ENCODE results near the gene IGSF22.

Gene IGSF22

DNA sequence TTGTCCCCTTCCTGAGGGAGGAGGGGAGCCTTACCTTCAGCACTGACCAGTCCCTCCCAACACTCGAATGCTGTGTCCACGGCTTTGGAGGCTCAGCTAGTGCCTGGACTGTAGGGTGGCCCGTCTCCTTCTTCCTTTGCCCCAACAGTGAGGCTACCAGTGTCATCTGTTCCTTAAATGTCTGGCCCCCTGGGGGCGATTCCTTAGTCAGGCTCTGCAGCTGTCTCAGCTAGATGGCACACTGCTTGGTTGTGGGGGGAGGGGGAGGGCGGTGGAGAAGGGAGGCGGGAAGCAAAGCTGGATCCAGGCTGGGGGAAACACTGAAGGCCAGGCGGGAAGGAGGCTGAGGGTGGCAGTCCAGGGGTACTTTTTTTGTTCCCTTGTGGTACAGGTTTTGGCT is at the start of gene IGSF22:
TSS of gene IGSF22 (minus strand) at position 149 of the 400 bp plus-strand sequence. CDS start 1,952 bp downstream, outside the sequence.
- no peak within 1 kb of the TSS for H3K9ac ChIP-seq (ENCODE audit: low read depth, low read length)
- H3K4me1 ChIP-seq (ENCODE audit: insufficient read depth, low read length) = peaks cover 15% of the 10 kb centered on the region; the same call in 1 of the 2 replicates
- no peaks in the 10 kb centered on the region for H3K9me3 ChIP-seq (ENCODE audit: control insufficient read depth, insufficient read depth, low read length)
- no peaks in the 10 kb centered on the region for H3K36me3 ChIP-seq (ENCODE audit: insufficient read depth, low read length)

GRCh38 chr11:18774801-18775200 is 48.8 kb upstream of the IGSF22 start:
- peaks cover 15% of the 10 kb centered on the region for H3K4me1 ChIP-seq (ENCODE audit: insufficient read depth, low read length)
- no peaks in the 10 kb centered on the region for H3K9me3 ChIP-seq (ENCODE audit: control insufficient read depth, insufficient read depth, low read length)
- H3K36me3 ChIP-seq (ENCODE audit: insufficient read depth, low read length) = no peaks in the 10 kb centered on the region
- no peak overlapping the region for H3K9ac ChIP-seq (ENCODE audit: low read depth, low read length)

- Histone ChIP-seq H3K4me1 (ENCODE audit: insufficient read depth, low read length) (peaks cover 11% of the 10 kb centered on the region), H3K36me3 (ENCODE audit: insufficient read depth, low read length) (no peaks in the 10 kb centered on the region), H3K9me3 (ENCODE audit: control insufficient read depth, insufficient read depth, low read length) (no peaks in the 10 kb centered on the region), H3K9ac (ENCODE audit: low read depth, low read length) (no peak overlapping the region)
Measured at GRCh38 chr11:18773681-18774080, 47.7 kb upstream of the IGSF22 start.

GRCh38 chr11:18773104-18773503 is 47.1 kb upstream of the IGSF22 start:
- Histone ChIP-seq H3K9me3 (ENCODE audit: control insufficient read depth, insufficient read depth, low read length) (no peaks in the 10 kb centered on the region), H3K4me1 (ENCODE audit: insufficient read depth, low read length) (peaks cover 11% of the 10 kb centered on the region), H3K9ac (ENCODE audit: low read depth, low read length) (no peak overlapping the region), H3K36me3 (ENCODE audit: insufficient read depth, low read length) (no peaks in the 10 kb centered on the region)

DNA sequence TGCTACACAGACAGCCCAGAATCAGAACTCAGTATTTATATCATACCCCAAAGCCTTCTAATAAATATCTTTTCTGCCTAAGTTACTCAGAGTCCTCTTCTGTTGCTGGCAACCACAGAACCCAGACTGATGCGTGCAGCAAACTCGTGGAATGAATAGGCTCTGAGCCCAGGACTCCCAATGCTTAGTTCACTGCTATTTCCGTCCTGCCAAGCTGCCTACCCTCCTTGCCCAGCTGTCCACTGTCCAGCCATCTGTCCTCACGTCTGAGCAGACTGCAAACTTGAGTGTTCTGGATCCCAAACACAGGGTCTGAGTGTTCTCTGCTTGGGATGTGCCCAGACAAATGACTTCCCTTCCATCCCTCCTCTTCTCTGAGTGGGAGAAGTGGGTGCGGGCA is 46.2 kb upstream of the IGSF22 start:
- Histone ChIP-seq H3K36me3 (ENCODE audit: insufficient read depth, low read length) (no peaks in the 10 kb centered on the region), H3K4me1 (ENCODE audit: insufficient read depth, low read length) (peaks cover 11% of the 10 kb centered on the region), H3K9me3 (ENCODE audit: control insufficient read depth, insufficient read depth, low read length) (no peaks in the 10 kb centered on the region), H3K9ac (ENCODE audit: low read depth, low read length) (no peak overlapping the region)

DNA sequence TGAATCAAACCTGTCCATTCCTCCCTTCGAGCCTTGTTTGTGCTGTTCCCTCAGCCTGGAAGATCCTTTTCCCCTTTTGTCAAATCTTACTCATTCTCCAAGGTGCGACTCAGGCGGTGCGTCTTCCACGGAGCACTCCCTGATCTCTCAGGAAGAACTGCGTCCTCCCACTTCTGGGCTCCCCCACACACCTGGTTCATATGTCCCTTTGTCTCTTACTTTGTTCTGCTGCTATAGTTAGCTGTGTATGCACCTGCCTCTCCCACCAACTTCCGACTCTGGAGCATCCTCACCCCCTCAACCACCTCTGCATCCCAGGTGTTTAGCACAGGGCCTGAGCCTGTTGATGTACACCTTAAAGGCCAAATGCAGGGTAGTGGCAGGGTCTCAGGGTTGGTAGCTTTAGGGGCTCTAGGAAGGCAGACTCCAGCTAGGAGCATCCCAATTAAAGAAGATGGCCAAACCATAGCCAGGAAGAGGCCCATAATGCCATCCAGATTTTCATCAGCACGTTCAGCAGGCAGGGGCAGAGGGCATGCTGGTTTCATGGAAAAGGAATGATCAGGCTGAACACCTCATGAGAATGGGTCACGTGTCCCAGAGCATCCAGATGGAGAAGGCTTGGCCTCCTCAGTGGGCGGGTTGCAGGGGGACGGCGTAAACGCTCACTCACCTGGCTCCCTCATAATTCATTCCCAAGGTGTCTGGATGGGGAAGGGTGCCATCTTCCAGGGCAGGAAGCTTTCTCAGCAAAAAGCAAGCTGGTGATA is 45.5 kb upstream of the IGSF22 start:
- no peak overlapping the region for H3K9ac ChIP-seq (ENCODE audit: low read depth, low read length)
- H3K9me3 ChIP-seq (ENCODE audit: control insufficient read depth, insufficient read depth, low read length) = no peaks in the 10 kb centered on the region
- H3K36me3 ChIP-seq (ENCODE audit: insufficient read depth, low read length) = no peaks in the 10 kb centered on the region
- H3K4me1 ChIP-seq (ENCODE audit: insufficient read depth, low read length) = peaks cover 11% of the 10 kb centered on the region

- H3K36me3 ChIP-seq (ENCODE audit: insufficient read depth, low read length) = no peaks in the 10 kb centered on the region
- peaks cover 11% of the 10 kb centered on the region for H3K4me1 ChIP-seq (ENCODE audit: insufficient read depth, low read length)
- H3K9me3 ChIP-seq (ENCODE audit: control insufficient read depth, insufficient read depth, low read length) = no peaks in the 10 kb centered on the region
- H3K9ac ChIP-seq (ENCODE audit: low read depth, low read length) = no peak overlapping the region
Measured at GRCh38 chr11:18770479-18771125, 44.6 kb upstream of the IGSF22 start.

DNA sequence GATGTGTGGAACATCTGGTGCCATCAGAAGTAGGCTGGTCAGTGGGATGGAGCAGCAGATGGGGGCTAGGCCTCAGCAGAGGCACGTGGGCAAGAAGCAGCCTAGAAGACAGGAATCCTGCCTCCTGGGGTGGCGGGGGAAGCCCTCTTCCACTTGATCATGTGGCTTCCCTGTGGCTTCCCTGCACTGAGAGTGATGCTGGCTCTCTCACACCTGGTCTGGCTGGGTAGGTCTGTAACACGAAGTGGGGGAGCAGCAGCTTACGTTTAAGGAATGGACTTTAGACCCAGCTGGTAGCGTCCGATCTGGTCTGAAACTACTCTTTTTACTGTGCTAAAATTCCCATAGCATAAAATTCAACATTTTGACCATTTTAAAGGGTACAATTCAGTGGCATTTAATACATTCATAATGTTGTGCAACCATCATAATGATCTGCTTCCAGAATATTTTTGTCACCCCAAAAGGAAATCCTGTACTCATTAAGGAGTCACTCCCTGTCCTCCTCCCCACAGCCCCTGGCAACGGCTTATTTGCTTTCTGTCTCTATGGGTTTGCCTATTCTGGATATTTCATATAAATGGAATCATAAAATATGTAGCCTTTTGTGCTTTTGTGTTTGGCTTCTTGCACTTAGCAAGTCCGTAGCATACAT is 43.9 kb upstream of the IGSF22 start:
- H3K9ac ChIP-seq (ENCODE audit: low read depth, low read length) = no peak overlapping the region
- H3K9me3 ChIP-seq (ENCODE audit: control insufficient read depth, insufficient read depth, low read length) = no peaks in the 10 kb centered on the region
- no peaks in the 10 kb centered on the region for H3K36me3 ChIP-seq (ENCODE audit: insufficient read depth, low read length)
- H3K4me1 ChIP-seq (ENCODE audit: insufficient read depth, low read length) = peaks cover 11% of the 10 kb centered on the region

GRCh38 chr11:18768978-18769377 is 43.0 kb upstream of the IGSF22 start:
- H3K9me3 ChIP-seq (ENCODE audit: control insufficient read depth, insufficient read depth, low read length) = no peaks in the 10 kb centered on the region
- no peak overlapping the region for H3K9ac ChIP-seq (ENCODE audit: low read depth, low read length)
- H3K4me1 ChIP-seq (ENCODE audit: insufficient read depth, low read length) = peaks cover 11% of the 10 kb centered on the region
- no peaks in the 10 kb centered on the region for H3K36me3 ChIP-seq (ENCODE audit: insufficient read depth, low read length)

GRCh38 chr11:18768472-18768901 is 42.5 kb upstream of the IGSF22 start:
- Histone ChIP-seq H3K4me1 (ENCODE audit: insufficient read depth, low read length) (peaks cover 11% of the 10 kb centered on the region), H3K9me3 (ENCODE audit: control insufficient read depth, insufficient read depth, low read length) (no peaks in the 10 kb centered on the region), H3K36me3 (ENCODE audit: insufficient read depth, low read length) (no peaks in the 10 kb centered on the region), H3K9ac (ENCODE audit: low read depth, low read length) (no peak overlapping the region)

GRCh38 chr11:18766015-18766414 is 40.0 kb upstream of the IGSF22 start:
- H3K4me1 ChIP-seq (ENCODE audit: insufficient read depth, low read length) = peaks cover 7% of the 10 kb centered on the region; the same call in 1 of the 2 replicates
- H3K36me3 ChIP-seq (ENCODE audit: insufficient read depth, low read length) = no peaks in the 10 kb centered on the region
- H3K9me3 ChIP-seq (ENCODE audit: control insufficient read depth, insufficient read depth, low read length) = no peaks in the 10 kb centered on the region
- no peak overlapping the region for H3K9ac ChIP-seq (ENCODE audit: low read depth, low read length)

- H3K9me3 ChIP-seq (ENCODE audit: control insufficient read depth, insufficient read depth, low read length) = no peaks in the 10 kb centered on the region
- no peaks in the 10 kb centered on the region for H3K36me3 ChIP-seq (ENCODE audit: insufficient read depth, low read length)
- peaks cover 6% of the 10 kb centered on the region; the same call in 1 of the 2 replicates for H3K4me1 ChIP-seq (ENCODE audit: insufficient read depth, low read length)
- no peak overlapping the region for H3K9ac ChIP-seq (ENCODE audit: low read depth, low read length)
Measured at GRCh38 chr11:18765554-18765953, 39.6 kb upstream of the IGSF22 start.

- no peaks in the 10 kb centered on the region for H3K36me3 ChIP-seq (ENCODE audit: insufficient read depth, low read length)
- no peak overlapping the region for H3K9ac ChIP-seq (ENCODE audit: low read depth, low read length)
- no peaks in the 10 kb centered on the region for H3K4me1 ChIP-seq (ENCODE audit: insufficient read depth, low read length)
- no peaks in the 10 kb centered on the region for H3K9me3 ChIP-seq (ENCODE audit: control insufficient read depth, insufficient read depth, low read length)
Measured at GRCh38 chr11:18761741-18762140, 35.8 kb upstream of the IGSF22 start.

- Histone ChIP-seq H3K4me1 (ENCODE audit: insufficient read depth, low read length) (no peaks in the 10 kb centered on the region), H3K36me3 (ENCODE audit: insufficient read depth, low read length) (no peaks in the 10 kb centered on the region), H3K9ac (ENCODE audit: low read depth, low read length) (no peak overlapping the region), H3K9me3 (ENCODE audit: control insufficient read depth, insufficient read depth, low read length) (no peaks in the 10 kb centered on the region)
Measured at GRCh38 chr11:18761144-18761543, 35.2 kb upstream of the IGSF22 start.

GRCh38 chr11:18757811-18758210 is 31.8 kb upstream of the IGSF22 start:
- no peaks in the 10 kb centered on the region for H3K9me3 ChIP-seq (ENCODE audit: control insufficient read depth, insufficient read depth, low read length)
- H3K36me3 ChIP-seq (ENCODE audit: insufficient read depth, low read length) = no peaks in the 10 kb centered on the region
- no peaks in the 10 kb centered on the region for H3K4me1 ChIP-seq (ENCODE audit: insufficient read depth, low read length)
- no peak overlapping the region for H3K9ac ChIP-seq (ENCODE audit: low read depth, low read length)
